Loucy (cell line): Measurements from ENCODE around the gene FHDC1.

ENCODE experiments used
- CTCF ChIP-seq: fragments of 200-600 bp; sonication (generic); conservative IDR thresholded peaks from 2 replicates; pipeline ENCODE4 v1.5.1; 2014; ENCODE audit warnings: mild to moderate bottlenecking, antibody characterized with exemption, low read length
- EZH2phosphoT487 ChIP-seq: fragments of 200-600 bp; IDR thresholded peaks from 2 replicates; pipeline ENCODE4 v1.6.1; 2018; ENCODE audit warnings: antibody characterized with exemption, mild to moderate bottlenecking, moderate library complexity, borderline replicate concordance

- TF ChIP-seq CTCF = no peak
- TF ChIP-seq EZH2phosphoT487 = no peak
These were observed 91.7 kb downstream of the FHDC1 start for GRCh38 chr4:153027866-153028265.
